GM12891 (cell line): ENCODE results near the gene DAO.
A peak's percentile ranks its signal among the peaks of the same experiment; 100 is the strongest.

Source experiments
- PAX5 ChIP-seq: IDR thresholded peaks from 2 replicates; pipeline ENCODE4 v1.6.1; 2011; ENCODE audit warnings: low read length, moderate library complexity, mild to moderate bottlenecking; ENCODE audit not compliant: insufficient read depth, severe bottlenecking
- POLR2A ChIP-seq: IDR thresholded peaks from 2 replicates; pipeline ENCODE4 v1.6.1; 2011; ENCODE audit warnings: low read depth, low read length, control low read depth
- POLR2AphosphoS5 ChIP-seq: IDR thresholded peaks from 2 replicates; pipeline ENCODE4 v1.6.1; 2011; ENCODE audit warnings: low read depth, low read length, control low read depth
- SPI1 ChIP-seq: IDR thresholded peaks from 2 replicates; pipeline ENCODE4 v1.6.1; 2011; ENCODE audit warnings: low read depth, low read length, control low read depth
- TAF1 ChIP-seq: IDR thresholded peaks from 2 replicates; pipeline ENCODE4 v1.6.1; 2011; ENCODE audit warnings: low read depth, low read length, control low read depth

- TF ChIP-seq POLR2AphosphoS5 (no peak), POLR2A (no peak), TAF1 (no peak), SPI1 (peak; percentile 72), PAX5 (no peak)
These were observed 48.4 kb upstream of the DAO start for GRCh38 chr12:108831309-108831991.
